HG03175 (cell line): Measurements from ENCODE around the gene YWHAH.

Source experiments
- ATAC-seq: cut with Tn5 transposase; IDR thresholded peaks from one replicate; pipeline ENCODE4 v1.9.1; 2021; ENCODE audit warnings: mild to moderate bottlenecking, moderate library complexity; ENCODE audit not compliant: unreplicated experiment

Gene YWHAH

GRCh38 chr22:31943978-31944699, at the start of gene YWHAH:
YWHAH (plus strand) TSS chr22:31944535; CDS start chr22:31944734, 199 bp downstream.
- ATAC-seq: peak; percentile 66

- no peak for ATAC-seq
These were observed 48.8 kb upstream of the YWHAH start for GRCh38 chr22:31895411-31896123.

- no peak for ATAC-seq
These were observed 47.9 kb upstream of the YWHAH start for GRCh38 chr22:31896472-31896871.

- no peak for ATAC-seq
These were observed 46.2 kb upstream of the YWHAH start for GRCh38 chr22:31897842-31898805.

- ATAC-seq: no peak
These were observed 45.4 kb upstream of the YWHAH start for GRCh38 chr22:31898926-31899325.

GRCh38 chr22:31899669-31900068, 44.7 kb upstream of the YWHAH start:
- no peak for ATAC-seq

GRCh38 chr22:31901388-31902137, 42.8 kb upstream of the YWHAH start:
- no peak for ATAC-seq

- ATAC-seq: no peak
These were observed 39.7 kb upstream of the YWHAH start for GRCh38 chr22:31904651-31905050.

- no peak for ATAC-seq
These were observed 39.0 kb upstream of the YWHAH start for GRCh38 chr22:31905356-31905755.

GRCh38 chr22:31906086-31906485, 38.2 kb upstream of the YWHAH start:
- no peak for ATAC-seq

GRCh38 chr22:31906569-31906968, 37.8 kb upstream of the YWHAH start:
- no peak for ATAC-seq

- ATAC-seq: no peak
These were observed 34.4 kb upstream of the YWHAH start for GRCh38 chr22:31909977-31910376.

- ATAC-seq: no peak
These were observed 32.5 kb upstream of the YWHAH start for GRCh38 chr22:31911565-31912406.

- no peak for ATAC-seq
These were observed 32.0 kb upstream of the YWHAH start for GRCh38 chr22:31912407-31912743.

- no peak for ATAC-seq
These were observed 28.7 kb upstream of the YWHAH start for GRCh38 chr22:31915586-31915985.

GRCh38 chr22:31917227-31917921, 27.0 kb upstream of the YWHAH start:
- no peak for ATAC-seq

- no peak for ATAC-seq
These were observed 24.6 kb upstream of the YWHAH start for GRCh38 chr22:31919730-31920129.

GRCh38 chr22:31920306-31920705, 24.0 kb upstream of the YWHAH start:
- ATAC-seq: no peak

GRCh38 chr22:31921106-31921505, 23.2 kb upstream of the YWHAH start:
- no peak for ATAC-seq
